HL-60 (cell line): ENCODE data around the gene DXO.

Experiments
- DNase-seq, 2 experiments: peaks; one replicate each; pipeline ENCODE4 v3.0.0-alpha.2; 2010 to 2020; ENCODE audit warnings: low read depth in 1 of 2, low spot score in 1 of 2
- H3K27ac ChIP-seq: fragments of 250-450 bp; sonication (Bioruptor Pico); replicated peaks from 2 replicates; pipeline ENCODE4 v1.5.1; 2020; ENCODE audit warnings: mild to moderate bottlenecking, moderate library complexity
- H3K27me3 ChIP-seq: fragments of 250-450 bp; sonication (Bioruptor Pico); 2 replicates; pipeline ENCODE4 v1.5.1; 2021; ENCODE audit warnings: mild to moderate bottlenecking, moderate library complexity; ENCODE audit not compliant: insufficient read depth, poor library complexity, severe bottlenecking
- H3K4me3 ChIP-seq: replicated peaks from 2 replicates; pipeline ENCODE4 v1.5.1; 2011; ENCODE audit warnings: mild to moderate bottlenecking, control low read depth, low read length; ENCODE audit not compliant: insufficient read depth
- CTCF ChIP-seq: IDR thresholded peaks from one replicate; pipeline ENCODE4 v1.5.1; 2011; ENCODE audit warnings: low read length, control low read depth, inconsistent platforms; ENCODE audit not compliant: insufficient read depth
- GABPA ChIP-seq: IDR thresholded peaks from 2 replicates; pipeline ENCODE4 v1.6.1; 2012; ENCODE audit warnings: low read depth
- POLR2AphosphoS5 ChIP-seq: IDR thresholded peaks from 2 replicates; pipeline ENCODE4 v1.6.1; 2012; ENCODE audit warnings: low read depth
- REST ChIP-seq: IDR thresholded peaks from 2 replicates; pipeline ENCODE4 v1.6.1; 2012; ENCODE audit warnings: low read depth; ENCODE audit not compliant: insufficient replicate concordance
- SPI1 ChIP-seq: IDR thresholded peaks from 2 replicates; pipeline ENCODE4 v1.6.1; 2012; ENCODE audit warnings: low read depth, mild to moderate bottlenecking, borderline replicate concordance

DXO gene

GRCh38 chr6:31971279-31971992 lies 502 bp downstream of the DXO start:
- no peaks in the 10 kb centered on the region for H3K27me3 ChIP-seq
- peak overlapping the region; percentile 93 for H3K27ac ChIP-seq
- TF ChIP-seq GABPA: no peak
- TF ChIP-seq SPI1: no peak
- no peak for TF ChIP-seq REST
- TF ChIP-seq CTCF: no peak
- no peak; the same call in 1 of the 2 replicates for TF ChIP-seq POLR2AphosphoS5
- peak overlapping the region; percentile 82 for H3K4me3 ChIP-seq
- no peak for DNase-seq

- Histone ChIP-seq H3K27me3 (no peaks in the 10 kb centered on the region), H3K27ac (peak overlapping the region; percentile 93), H3K4me3 (peak overlapping the region; percentile 82)
- no peak for TF ChIP-seq REST
- peak; percentile 44; the same call in 1 of the 2 replicates for TF ChIP-seq POLR2AphosphoS5
- no peak for TF ChIP-seq GABPA
- TF ChIP-seq SPI1: no peak
- TF ChIP-seq CTCF: no peak
- DNase-seq: no peak
Observed at GRCh38 chr6:31970604-31971271, 1.2 kb downstream of the DXO start.

- no peak overlapping the region for H3K27ac ChIP-seq
- DNase-seq: no peak
- TF ChIP-seq POLR2AphosphoS5 (no peak), REST (no peak), CTCF (no peak), SPI1 (no peak), GABPA (no peak)
- no peaks in the 10 kb centered on the region for H3K27me3 ChIP-seq
- peak overlapping the region; percentile 82 for H3K4me3 ChIP-seq
Observed at GRCh38 chr6:31969712-31970603, 2.0 kb downstream of the DXO start.
